Kidney epithelial cell (primary cell): ENCODE measurements around the gene ZNF784. TPM values are rescaled to one million over a fixed set of nuclear protein-coding genes. Genes with fewer than 3 reads are reported as not detected.

Experiments used
- DNase-seq: peaks from one replicate; pipeline ENCODE4 v3.0.0-alpha.2; 2010; ENCODE audit warnings: low read depth
- H3K27me3 ChIP-seq: 2 replicates; pipeline ENCODE4 v1.6.0; 2011; ENCODE audit warnings: low read length; ENCODE audit not compliant: control insufficient read depth, insufficient read depth
- H3K36me3 ChIP-seq: 2 replicates; pipeline ENCODE4 v1.5.1; 2011; ENCODE audit warnings: low read length; ENCODE audit not compliant: control insufficient read depth, insufficient read depth
- H3K4me3 ChIP-seq: 2 replicates; pipeline ENCODE4 v1.5.1; 2011; ENCODE audit warnings: low read depth, mild to moderate bottlenecking, control low read depth, low read length
- CTCF ChIP-seq: IDR thresholded peaks from 2 replicates; pipeline ENCODE4 v1.5.1; 2011; ENCODE audit warnings: mild to moderate bottlenecking, moderate library complexity, low read length, control low read depth, inconsistent platforms; ENCODE audit not compliant: insufficient read depth, poor library complexity, severe bottlenecking
- total RNA-seq: library from RNA; depleted of rRNA; stranded (reverse); fragments of >200 nt; gene quantifications from 2 replicates; pipeline ENCODE4 v1.2.3, GENCODE V29; 2015

The ZNF784 gene
- total RNA-seq, 1 donor from 2014 or later = 3.6 TPM

GRCh38 chr19:55660404-55660803 is 36.0 kb upstream of the ZNF784 start:
- no peak overlapping the region for H3K4me3 ChIP-seq
- H3K36me3 ChIP-seq = peaks cover 8% of the 10 kb centered on the region
- H3K27me3 ChIP-seq = no peaks in the 10 kb centered on the region
- no peak for TF ChIP-seq CTCF
- DNase-seq = no peak

GRCh38 chr19:55659822-55660221 is 35.5 kb upstream of the ZNF784 start:
- no peak for DNase-seq
- Histone ChIP-seq H3K27me3 (no peaks in the 10 kb centered on the region), H3K4me3 (no peak overlapping the region), H3K36me3 (peaks cover 8% of the 10 kb centered on the region)
- no peak for TF ChIP-seq CTCF

GRCh38 chr19:55658846-55659459 is 34.6 kb upstream of the ZNF784 start:
- DNase-seq = no peak
- Histone ChIP-seq H3K36me3 (peaks cover 8% of the 10 kb centered on the region), H3K27me3 (no peaks in the 10 kb centered on the region), H3K4me3 (no peak overlapping the region)
- no peak for TF ChIP-seq CTCF

- peak overlapping the region; percentile 70 for H3K4me3 ChIP-seq
- H3K36me3 ChIP-seq = peaks cover 2% of the 10 kb centered on the region
- no peaks in the 10 kb centered on the region for H3K27me3 ChIP-seq
- no peak for TF ChIP-seq CTCF
- no peak for DNase-seq
These were observed 32.8 kb upstream of the ZNF784 start for GRCh38 chr19:55656988-55657747.

GRCh38 chr19:55656552-55656951 is 32.2 kb upstream of the ZNF784 start:
- DNase-seq = no peak
- Histone ChIP-seq H3K27me3 (no peaks in the 10 kb centered on the region), H3K36me3 (peaks cover 2% of the 10 kb centered on the region), H3K4me3 (peak overlapping the region; percentile 70)
- TF ChIP-seq CTCF = no peak
